ENCODE results near the gene TENT5A.

DNA sequence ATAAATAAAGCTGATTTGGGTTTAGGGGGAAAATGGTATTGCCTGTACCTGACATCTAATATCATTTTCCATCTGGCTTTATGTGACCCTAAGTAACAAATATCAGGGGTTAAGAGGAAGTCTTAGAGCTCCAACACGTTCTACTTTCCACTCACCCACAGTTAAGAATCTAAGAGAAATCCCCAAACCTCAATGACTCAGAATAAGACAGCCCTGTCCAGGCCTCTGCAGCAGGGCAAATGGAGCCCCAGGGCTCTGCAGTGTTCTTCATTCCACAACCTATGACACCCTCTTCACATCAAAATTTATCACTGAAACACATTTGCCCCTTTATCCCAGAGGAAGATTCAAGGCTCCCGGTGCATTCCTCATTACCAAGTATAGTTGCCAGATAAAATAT lies 20.3 kb upstream of the TENT5A start:
- TF ChIP-seq, protein P1, sequence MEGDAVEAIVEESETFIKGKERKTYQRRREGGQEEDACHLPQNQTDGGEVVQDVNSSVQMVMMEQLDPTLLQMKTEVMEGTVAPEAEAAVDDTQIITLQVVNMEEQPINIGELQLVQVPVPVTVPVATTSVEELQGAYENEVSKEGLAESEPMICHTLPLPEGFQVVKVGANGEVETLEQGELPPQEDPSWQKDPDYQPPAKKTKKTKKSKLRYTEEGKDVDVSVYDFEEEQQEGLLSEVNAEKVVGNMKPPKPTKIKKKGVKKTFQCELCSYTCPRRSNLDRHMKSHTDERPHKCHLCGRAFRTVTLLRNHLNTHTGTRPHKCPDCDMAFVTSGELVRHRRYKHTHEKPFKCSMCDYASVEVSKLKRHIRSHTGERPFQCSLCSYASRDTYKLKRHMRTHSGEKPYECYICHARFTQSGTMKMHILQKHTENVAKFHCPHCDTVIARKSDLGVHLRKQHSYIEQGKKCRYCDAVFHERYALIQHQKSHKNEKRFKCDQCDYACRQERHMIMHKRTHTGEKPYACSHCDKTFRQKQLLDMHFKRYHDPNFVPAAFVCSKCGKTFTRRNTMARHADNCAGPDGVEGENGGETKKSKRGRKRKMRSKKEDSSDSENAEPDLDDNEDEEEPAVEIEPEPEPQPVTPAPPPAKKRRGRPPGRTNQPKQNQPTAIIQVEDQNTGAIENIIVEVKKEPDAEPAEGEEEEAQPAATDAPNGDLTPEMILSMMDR (conservative IDR thresholded peaks at IDR 0.05; ENCODE audit: low read depth, low read length): no peak
- TF ChIP-seq EZH2phosphoT487 (IDR thresholded peaks at IDR 0.05; ENCODE audit: borderline replicate concordance, low read length) (no peak), EZH2 (IDR thresholded peaks at IDR 0.05; ENCODE audit: low read length, unreplicated experiment) (no peak)

Measured in PC-3 (cell line).